Uterus (tissue), 4 donors: ENCODE results near the gene STAT1. TPM values are rescaled to one million over a fixed set of nuclear protein-coding genes. Genes with fewer than 3 reads are reported as not detected.

Experiments used
- DNase-seq, 2 donors: peaks; one replicate each; pipeline ENCODE4 v3.0.0-alpha.2; 2019 to 2020
- H3K27ac ChIP-seq, 2 donors: fragments of 200-600 bp; sonication (generic); 1 replicate in 1 of 2; 2 replicates in 1 of 2; pipeline ENCODE4 v1.5.1; 2016 to 2018
- H3K27me3 ChIP-seq, 2 donors: fragments of 200-600 bp; sonication (generic); one replicate each; pipeline ENCODE4 v1.5.1; 2018 to 2019; ENCODE audit warnings: control low read depth in 1 of 2
- H3K36me3 ChIP-seq, 2 donors: fragments of 200-600 bp; sonication (generic); one replicate each; pipeline ENCODE4 v1.5.1; 2019; ENCODE audit warnings: control low read depth in 1 of 2
- H3K4me1 ChIP-seq, 2 donors: fragments of 200-600 bp; sonication (generic); one replicate each; pipeline ENCODE4 v1.5.1; 2018 to 2019; ENCODE audit warnings: control low read depth in 1 of 2
- H3K4me3 ChIP-seq, 2 donors: fragments of 200-600 bp; sonication (generic); 1 replicate in 1 of 2; 2 replicates in 1 of 2; pipeline ENCODE4 v1.5.1; 2018 to 2019; ENCODE audit warnings: mild to moderate bottlenecking in 1 of 2
- H3K9me3 ChIP-seq, 2 donors: fragments of 200-600 bp; sonication (generic); one replicate each; pipeline ENCODE4 v1.5.1; 2019; ENCODE audit warnings: control low read depth in 1 of 2
- CTCF ChIP-seq, 4 experiments: fragments of 200-600 bp in 2 of 4; fragments of 450-650 bp in 2 of 4; sonication (generic) in 2 of 4; IDR thresholded peaks; one replicate each; pipeline ENCODE4 v1.5.1; 2016 to 2019; ENCODE audit warnings: antibody characterized with exemption in 4 of 4, mild to moderate bottlenecking in 2 of 4, moderate library complexity in 1 of 4
- POLR2A ChIP-seq, 2 donors: fragments of 450-650 bp; IDR thresholded peaks; one replicate each; pipeline ENCODE4 v1.6.1; 2016; ENCODE audit warnings: antibody characterized with exemption in 2 of 2, mild to moderate bottlenecking in 1 of 2, moderate library complexity in 1 of 2
- intact Hi-C: fragments of 100-400 bp; cut with DNase I; formaldehyde crosslinking; loops from one replicate; pipeline ENCODE4 v1.15.1; 2023; ENCODE audit warnings: low total_unique reads
- total RNA-seq, 4 donors: library from RNA; depleted of rRNA in 3 of 4; stranded (reverse); fragments of >200 nt in 3 of 4; gene quantifications; one replicate each; pipeline versions ENCODE4 v1.1.0 to v1.2.4, GENCODE V29; 2014 to 2023
- donor health status: DM: yes; HTN: yes; CAD: no.

Gene STAT1
- total RNA-seq, 4 donors from 2014 or later = 20.7 to 83.0 (median 56.1) TPM

- H3K27ac ChIP-seq = no peak overlapping the region
These were observed 75.1 kb downstream of the STAT1 start for GRCh38 chr2:190938771-190939335.

DNA sequence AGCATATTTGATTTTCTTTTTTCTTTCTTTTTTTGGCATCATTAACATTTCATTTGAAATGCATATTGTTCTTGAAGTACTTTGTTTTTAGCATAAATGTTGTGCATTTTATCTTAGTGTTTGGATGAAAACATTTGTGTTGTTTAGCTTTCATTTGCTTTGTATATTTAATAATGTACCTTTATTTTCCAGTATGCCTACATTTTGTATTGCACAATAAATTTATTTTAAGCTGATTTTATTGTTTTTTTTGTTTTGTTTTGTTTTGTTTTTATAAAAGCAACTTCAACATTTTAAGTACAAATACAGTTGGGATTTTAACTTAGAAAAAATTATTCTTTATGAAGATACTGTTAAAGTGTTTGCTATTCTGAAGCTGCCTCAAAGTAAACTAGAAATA lies 78.9 kb downstream of the STAT1 start:
- no peaks in the 10 kb centered on the region for H3K4me1 ChIP-seq
- no peaks in the 10 kb centered on the region for H3K9me3 ChIP-seq
- H3K36me3 ChIP-seq = no peaks in the 10 kb centered on the region
- no peak overlapping the region for H3K4me3 ChIP-seq
- DNase-seq = no peak
- intact Hi-C loops = no loop called here
- H3K27me3 ChIP-seq = no peaks in the 10 kb centered on the region
- no peak overlapping the region for H3K27ac ChIP-seq
- TF ChIP-seq CTCF (IDR thresholded peaks at IDR 0.05) (no peak), POLR2A (IDR thresholded peaks at IDR 0.05) (no peak)

More at GRCh38 chr2:190938771-190939335, 75.1 kb downstream of the STAT1 start:
- H3K36me3 ChIP-seq = no peaks in the 10 kb centered on the region
- TF ChIP-seq POLR2A (IDR thresholded peaks at IDR 0.05) (no peak), CTCF (IDR thresholded peaks at IDR 0.05) (no peak)
- no peaks in the 10 kb centered on the region for H3K4me1 ChIP-seq
- no peaks in the 10 kb centered on the region for H3K9me3 ChIP-seq
- H3K27me3 ChIP-seq = no peaks in the 10 kb centered on the region
- no peak overlapping the region for H3K4me3 ChIP-seq
- DNase-seq = no peak
- intact Hi-C loops = no loop called here

DNA sequence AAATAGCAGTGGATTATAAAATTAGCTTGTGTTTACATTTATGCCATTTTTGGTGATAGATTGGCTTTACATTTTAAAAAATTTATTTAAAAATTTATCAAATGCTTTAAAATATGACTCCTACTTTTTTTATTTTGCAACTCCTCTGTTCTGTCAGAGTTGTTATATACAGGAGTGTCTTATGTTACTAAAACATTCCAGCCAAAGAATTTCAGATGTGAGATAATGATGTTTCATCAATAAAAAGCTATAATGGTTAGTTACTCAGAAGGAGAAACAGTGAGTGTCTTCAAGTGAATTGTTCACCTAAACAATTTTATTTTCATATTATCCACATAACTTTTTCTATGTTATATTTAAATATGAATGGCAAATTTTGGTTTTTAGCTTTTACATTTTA lies 80.6 kb downstream of the STAT1 start:
- no peaks in the 10 kb centered on the region for H3K27me3 ChIP-seq
- no peak overlapping the region for H3K27ac ChIP-seq
- TF ChIP-seq POLR2A (IDR thresholded peaks at IDR 0.05) = no peak
- TF ChIP-seq CTCF (IDR thresholded peaks at IDR 0.05) = no peak
- H3K4me3 ChIP-seq = no peak overlapping the region
- H3K4me1 ChIP-seq = no peaks in the 10 kb centered on the region
- no peaks in the 10 kb centered on the region for H3K9me3 ChIP-seq
- H3K36me3 ChIP-seq = no peaks in the 10 kb centered on the region
- intact Hi-C loops = no loop called here
- no peak for DNase-seq

- Histone ChIP-seq H3K36me3 (no peaks in the 10 kb centered on the region), H3K4me3 (no peak overlapping the region), H3K4me1 (no peaks in the 10 kb centered on the region), H3K27ac (no peak overlapping the region), H3K9me3 (no peaks in the 10 kb centered on the region), H3K27me3 (no peaks in the 10 kb centered on the region)
- no peak for TF ChIP-seq CTCF (IDR thresholded peaks at IDR 0.05)
- no peak for TF ChIP-seq POLR2A (IDR thresholded peaks at IDR 0.05)
- DNase-seq = no peak
- intact Hi-C loops = no loop called here
These were observed 81.5 kb downstream of the STAT1 start for GRCh38 chr2:190932514-190932913.

- intact Hi-C loops = no loop called here
- H3K9me3 ChIP-seq = no peaks in the 10 kb centered on the region
- no peaks in the 10 kb centered on the region for H3K4me1 ChIP-seq
- TF ChIP-seq POLR2A (IDR thresholded peaks at IDR 0.05) = no peak
- no peak for DNase-seq
- no peaks in the 10 kb centered on the region for H3K27me3 ChIP-seq
- no peak overlapping the region for H3K27ac ChIP-seq
- H3K4me3 ChIP-seq = no peak overlapping the region
- H3K36me3 ChIP-seq = no peaks in the 10 kb centered on the region
These were observed 83.6 kb downstream of the STAT1 start for GRCh38 chr2:190930411-190930810.

DNA sequence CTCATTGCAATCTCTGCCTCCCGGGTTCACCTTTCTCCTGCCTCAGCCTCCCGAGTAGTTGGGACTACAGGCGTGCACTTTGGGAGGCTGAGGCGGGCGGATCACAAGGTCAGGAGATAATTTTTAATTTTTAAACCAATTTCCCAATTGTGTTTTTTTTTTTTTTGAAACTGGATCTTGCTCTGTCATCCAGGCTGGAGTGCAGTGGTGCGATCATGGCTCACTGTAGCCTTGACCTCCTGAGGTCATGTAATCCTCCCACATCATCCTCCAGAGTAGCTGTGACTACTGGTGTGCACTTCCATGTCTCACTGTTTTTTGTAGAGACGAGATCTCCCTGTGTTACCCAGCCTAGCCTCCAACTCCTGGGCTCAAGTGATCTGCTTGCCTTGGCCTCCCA lies 84.1 kb downstream of the STAT1 start:
- H3K36me3 ChIP-seq = no peaks in the 10 kb centered on the region

More for the DNA sequence above, 84.1 kb downstream of the STAT1 start:
- no peak overlapping the region for H3K4me3 ChIP-seq
- intact Hi-C loops = no loop called here
- no peaks in the 10 kb centered on the region for H3K4me1 ChIP-seq
- H3K9me3 ChIP-seq = no peaks in the 10 kb centered on the region
- no peak for DNase-seq
- no peak for TF ChIP-seq CTCF (IDR thresholded peaks at IDR 0.05)
- no peak for TF ChIP-seq POLR2A (IDR thresholded peaks at IDR 0.05)
- no peak overlapping the region for H3K27ac ChIP-seq
- no peaks in the 10 kb centered on the region for H3K27me3 ChIP-seq
